Endothelial cell of hepatic sinusoid (primary cell): ENCODE data around the gene MSL3B.

Experiments used
- in situ Hi-C: cut with HindIII; loops from 2 replicates; pipeline ENCODE4 v1.10.0; 2017; ENCODE audit warnings: low sequenced_read_pairs

MSL3B gene

DNA sequence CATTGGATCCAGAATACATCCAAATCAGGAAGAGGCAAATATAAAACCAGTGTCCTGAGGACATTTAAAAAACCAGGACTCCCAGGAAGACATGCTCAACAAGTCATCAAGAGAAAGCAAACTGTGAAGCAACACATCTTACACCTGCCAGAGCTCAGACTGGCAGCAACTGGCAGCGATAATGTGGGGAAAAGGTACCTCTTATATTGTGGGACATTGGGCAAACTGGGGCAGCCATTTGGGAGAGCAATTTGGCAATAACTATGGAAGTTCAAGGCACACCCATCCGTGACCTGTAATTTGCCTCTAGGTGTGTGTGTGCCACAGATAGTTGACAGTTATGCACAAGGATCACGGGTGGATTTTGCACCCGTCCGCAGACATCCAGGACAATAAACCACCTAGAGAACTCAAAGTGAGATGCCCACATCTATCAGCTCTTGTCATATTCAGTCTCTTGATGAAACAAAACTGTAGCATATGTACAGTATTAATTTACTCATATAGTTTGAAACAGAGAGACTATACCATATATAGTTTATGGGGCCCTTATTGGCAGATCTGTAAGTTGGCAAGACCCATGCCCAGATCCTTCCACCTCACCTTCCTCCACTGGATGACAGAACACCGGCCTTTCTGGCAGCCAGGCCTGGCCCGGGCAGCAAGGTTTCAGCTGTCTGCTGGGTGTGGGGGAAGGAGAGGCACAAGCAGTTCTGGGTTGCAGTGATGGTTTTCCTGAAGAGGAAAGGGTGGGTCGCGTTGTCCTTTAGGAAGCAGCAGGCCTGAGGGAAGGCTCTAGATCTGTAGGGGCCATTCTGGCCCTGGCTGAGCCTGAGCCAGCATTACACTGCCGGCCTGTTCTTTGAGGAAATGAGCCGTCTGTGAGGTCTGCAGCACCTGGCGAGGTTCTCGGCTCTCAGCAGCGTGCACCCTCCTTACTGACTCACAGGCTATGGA, 32.7 kb downstream of the MSL3B start:
- in situ Hi-C loops: no loop called here

DNA sequence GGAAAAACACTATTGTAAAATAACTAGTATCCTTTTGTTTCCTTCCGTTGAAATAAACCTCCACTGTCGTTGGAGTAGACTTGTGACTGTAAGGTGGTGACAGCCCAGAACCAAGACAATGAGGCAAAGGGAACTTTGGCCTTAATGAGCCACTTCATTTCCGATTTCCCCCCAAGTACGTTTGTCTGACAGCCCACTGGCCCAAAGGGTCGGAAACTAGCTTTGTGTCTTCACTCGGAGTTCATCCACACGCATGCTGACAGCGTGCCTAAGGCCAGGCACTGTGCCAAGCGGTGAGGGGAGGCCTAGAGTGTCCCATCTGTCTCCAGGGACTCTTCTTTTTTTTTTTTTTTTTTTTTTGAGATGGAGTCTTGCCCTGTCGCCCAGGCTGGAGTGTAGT, 34.8 kb downstream of the MSL3B start:
- in situ Hi-C loops: no loop called here

DNA sequence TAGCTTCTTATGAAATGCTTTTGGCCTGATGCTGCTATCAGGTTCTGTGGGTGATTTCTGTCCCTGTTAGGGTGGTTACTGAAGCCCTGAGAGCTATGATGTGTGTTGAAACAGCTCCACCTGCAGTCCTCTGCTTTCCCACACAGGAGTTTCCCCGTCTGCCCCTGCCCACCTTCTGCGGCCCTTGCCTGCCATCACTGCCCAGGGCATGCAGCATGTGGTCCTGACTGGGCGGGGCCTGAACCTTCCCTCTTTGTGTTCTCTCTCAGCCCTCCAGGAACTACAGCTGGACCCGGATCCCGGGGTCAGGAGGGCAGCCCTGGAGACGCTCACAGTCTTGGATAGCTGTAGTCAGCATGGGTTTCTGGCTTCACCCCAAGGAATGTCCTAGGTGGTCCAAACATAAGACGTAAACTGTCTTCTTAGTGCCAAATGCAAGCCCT, 35.3 kb downstream of the MSL3B start:
- in situ Hi-C loops: no loop called here

- in situ Hi-C loops: no loop called here
Observed at GRCh38 chr2:233832414-233832813, 35.8 kb downstream of the MSL3B start.

- in situ Hi-C loops: no loop called here
Observed at GRCh38 chr2:233831861-233832260, 36.3 kb downstream of the MSL3B start.

DNA sequence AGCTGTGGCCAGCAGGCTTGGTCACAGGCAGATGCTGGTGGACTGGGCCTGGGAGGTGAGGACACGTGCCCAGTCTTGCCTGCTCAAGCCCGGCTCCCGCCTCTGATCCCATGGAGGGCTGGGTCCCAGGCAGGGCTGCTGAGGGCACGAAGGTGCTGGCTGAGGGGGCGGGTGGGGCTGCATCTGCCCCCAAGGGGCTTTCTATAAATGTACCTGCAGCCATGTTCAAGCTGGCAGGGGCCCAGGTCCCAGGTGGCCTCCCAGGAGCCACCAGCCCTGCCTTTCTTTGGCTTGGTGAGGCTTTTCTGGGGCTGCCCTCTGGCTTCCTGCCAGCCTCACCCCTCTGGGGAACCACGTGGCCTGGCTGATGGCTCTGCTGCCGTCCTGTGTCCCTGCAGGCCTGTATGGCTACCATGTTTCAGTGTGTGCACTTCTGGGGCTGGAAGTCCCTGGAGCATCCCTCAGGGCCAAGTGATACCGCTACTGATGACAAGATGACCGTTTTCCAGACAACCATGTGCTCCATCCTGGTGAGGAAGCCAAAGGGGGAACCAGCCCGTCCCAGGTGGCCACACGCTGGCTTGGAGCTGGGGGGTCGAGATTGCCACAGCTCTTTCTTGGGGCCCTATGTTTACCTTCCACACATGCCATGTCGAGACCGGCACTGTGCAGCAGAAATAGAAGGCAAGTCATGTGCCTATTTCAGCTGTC, 37.0 kb downstream of the MSL3B start:
- in situ Hi-C loops: no loop called here

DNA sequence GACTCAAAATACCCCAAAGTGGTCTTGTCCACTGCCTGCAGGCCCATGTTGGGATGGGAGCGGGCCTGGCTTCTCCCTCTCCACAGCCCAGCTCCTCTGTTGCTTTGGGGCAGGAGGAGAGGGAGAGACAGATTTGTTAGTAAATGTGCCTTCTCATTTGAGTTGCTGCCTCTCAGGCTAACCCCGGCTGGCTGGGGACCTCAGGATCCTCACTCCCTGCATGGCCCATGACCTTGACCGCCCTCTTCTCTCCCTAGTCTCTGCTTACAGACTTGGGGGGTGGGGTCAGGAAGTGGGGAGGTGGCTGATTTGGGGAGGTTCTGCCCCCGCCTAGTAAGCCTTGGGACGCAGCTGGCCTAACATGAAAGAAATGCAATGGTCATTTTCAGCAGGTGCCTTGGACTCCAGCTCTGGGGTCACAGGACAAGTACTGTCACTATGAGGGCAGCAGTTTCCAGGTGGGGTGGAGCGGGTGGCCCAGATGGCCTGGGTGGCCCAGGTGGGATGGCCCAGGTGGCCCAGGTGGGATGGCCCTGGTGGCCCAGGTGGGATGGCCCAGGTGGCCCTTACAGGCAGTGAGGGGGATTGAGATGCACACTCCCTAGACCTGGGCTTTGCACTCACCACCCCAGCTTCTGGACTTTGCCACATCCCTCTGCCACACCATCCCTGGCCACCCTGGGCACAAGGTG, 37.9 kb downstream of the MSL3B start:
- in situ Hi-C loops: no loop called here

DNA sequence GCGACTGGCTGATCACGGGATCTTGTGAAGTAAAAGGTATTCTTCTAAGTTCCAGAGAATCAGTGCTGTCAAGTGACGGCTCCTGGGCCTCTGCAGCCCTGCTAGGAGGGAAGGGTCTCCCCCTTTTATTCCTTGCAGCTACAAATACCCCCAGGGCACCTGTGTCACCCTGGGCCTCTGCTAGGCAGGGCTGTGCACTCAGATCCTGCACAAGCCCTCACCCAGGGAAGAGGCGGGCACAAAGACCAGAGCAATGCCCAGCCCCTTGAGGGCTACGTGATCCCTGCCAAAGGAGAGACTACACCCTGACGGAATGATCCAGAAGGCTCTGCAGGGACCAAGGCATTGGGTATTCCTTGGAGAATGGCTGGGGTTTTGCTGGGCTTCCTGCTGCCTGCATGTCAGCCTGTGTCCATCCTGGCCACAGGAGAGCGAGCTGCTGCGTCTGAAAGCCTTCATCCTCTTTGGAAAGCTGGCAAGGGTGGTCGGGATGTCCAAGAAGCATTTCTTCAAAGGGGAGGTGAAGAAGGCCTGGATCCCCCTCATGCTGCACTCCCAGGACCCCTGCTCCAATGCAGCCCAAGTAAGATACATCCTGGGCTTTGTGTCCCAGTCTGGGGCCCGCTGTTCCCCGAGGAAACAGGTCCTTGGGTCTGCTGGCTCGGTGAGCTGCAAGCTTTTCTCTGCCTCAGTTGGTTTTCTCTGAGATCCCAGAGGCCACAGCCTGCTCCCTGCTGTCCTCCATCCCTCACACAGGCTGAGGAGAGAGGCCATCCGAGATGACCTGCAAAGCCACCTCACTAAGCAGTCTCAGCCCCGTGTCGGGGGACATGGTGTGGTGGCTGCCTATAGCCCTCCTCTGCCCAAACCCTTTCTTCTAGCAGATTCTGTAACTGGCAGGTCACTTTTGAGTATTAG, 38.7 kb downstream of the MSL3B start:
- in situ Hi-C loops: no loop called here

GRCh38 chr2:233828546-233829192, 39.5 kb downstream of the MSL3B start:
- in situ Hi-C loops: no loop called here

- in situ Hi-C loops: no loop called here
Observed at GRCh38 chr2:233824373-233824772, 43.8 kb downstream of the MSL3B start.

DNA sequence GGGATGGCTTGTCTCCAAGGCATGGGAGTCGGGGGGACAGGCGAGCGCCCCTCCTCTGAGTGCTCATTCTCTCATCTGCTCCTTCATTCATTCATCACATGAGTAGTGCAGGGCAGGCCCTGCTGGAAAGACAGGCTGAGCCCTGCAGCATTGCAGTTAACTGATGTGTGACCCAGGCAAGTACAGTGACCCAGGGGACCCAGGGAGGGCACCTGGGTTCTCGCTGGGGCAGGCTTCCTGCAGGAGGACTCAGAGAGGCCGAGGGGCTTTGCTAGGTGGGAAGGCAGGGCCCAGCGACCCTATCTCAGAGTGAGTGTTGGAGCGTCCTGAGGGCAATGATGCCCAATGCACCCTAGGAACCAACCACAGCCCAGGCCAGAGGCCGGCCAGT, 44.5 kb downstream of the MSL3B start:
- in situ Hi-C loops: no loop called here

DNA sequence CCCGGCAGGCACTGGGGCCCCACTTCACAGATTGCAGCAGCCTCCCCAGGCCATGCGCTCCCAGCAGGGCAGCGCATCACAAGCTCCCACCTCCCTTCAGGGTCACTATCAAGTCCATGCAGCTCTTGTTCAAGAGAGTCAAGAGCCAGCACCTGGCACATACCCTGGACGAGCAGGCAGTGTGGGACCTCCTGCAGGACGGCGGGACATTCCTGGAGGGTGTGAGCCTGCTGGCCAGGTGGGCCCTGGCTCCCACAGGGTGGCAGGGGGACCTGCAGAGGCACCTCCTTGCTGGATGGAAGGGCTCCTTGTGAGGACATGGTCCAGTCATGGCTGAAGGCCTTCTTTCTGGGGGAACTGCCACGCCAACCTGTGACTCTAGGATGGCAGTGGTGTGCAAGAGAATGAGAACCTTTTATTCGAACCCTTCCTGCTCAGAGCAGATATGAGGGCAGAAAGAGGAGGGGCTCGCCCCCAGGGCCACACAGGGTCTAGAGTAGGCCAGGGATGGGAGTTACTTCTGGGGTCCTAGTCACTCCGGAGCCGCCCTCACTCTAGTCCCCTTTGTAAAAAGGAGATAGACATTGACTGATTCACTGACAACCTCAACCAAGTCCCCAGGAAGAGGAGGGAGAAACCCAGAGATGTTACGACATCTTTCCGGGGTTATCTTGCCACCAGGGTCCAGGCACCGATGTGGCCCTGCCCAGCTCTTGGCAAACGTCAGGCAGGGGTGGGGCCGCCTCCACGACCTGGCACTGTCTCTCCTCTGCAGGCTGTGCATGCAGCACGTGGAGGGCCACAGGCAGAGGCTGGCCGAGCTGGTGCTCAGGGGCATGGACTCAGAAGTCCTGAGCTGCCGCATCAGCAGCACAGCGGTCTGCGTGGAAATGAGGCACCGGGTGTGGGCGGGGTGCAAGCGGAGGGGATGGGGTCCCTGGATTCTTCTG, 45.1 kb downstream of the MSL3B start:
- in situ Hi-C loops: no loop called here

GRCh38 chr2:233822101-233822771, 46.0 kb downstream of the MSL3B start:
- in situ Hi-C loops: no loop called here

DNA sequence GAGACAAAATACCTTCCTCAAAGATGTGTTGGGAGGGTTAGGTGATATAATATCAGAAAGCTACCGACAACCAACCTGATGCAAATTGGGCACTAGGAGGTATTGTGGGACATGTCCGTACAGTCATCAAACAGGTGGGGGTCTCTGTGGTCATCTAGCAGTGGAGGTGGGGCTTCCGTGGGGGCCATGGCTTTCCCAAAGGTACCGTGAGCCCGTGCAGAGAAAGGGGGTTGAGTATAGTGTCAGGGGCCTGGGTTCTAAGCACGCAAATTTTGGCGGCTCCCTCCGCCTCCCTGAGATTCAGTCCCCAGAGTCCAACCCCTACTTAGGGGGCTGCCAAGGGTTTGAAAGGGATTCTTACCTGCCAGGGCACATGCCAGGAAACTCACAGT, 46.5 kb downstream of the MSL3B start:
- in situ Hi-C loops: no loop called here

DNA sequence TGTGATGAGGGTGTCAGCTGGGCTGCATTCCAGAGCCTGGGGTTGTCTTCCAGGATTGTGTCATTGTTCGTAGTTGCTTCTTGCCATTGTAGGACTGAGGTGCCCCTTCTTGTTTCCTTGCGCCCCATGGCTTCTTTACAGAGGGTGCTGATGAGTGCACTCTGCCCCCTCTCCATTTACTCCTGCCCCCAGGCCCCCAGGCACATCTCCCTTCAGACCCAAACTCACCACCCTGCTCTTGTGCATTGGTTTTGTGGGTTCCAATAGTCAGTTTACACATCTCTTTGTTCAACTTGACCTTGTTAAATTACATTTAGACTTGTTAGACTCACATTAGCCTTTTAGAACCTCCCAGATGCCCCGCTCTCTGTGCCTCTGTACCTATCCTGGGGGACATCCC, 47.0 kb downstream of the MSL3B start:
- in situ Hi-C loops: no loop called here

GRCh38 chr2:233820774-233821105, 47.4 kb downstream of the MSL3B start:
- in situ Hi-C loops: no loop called here

DNA sequence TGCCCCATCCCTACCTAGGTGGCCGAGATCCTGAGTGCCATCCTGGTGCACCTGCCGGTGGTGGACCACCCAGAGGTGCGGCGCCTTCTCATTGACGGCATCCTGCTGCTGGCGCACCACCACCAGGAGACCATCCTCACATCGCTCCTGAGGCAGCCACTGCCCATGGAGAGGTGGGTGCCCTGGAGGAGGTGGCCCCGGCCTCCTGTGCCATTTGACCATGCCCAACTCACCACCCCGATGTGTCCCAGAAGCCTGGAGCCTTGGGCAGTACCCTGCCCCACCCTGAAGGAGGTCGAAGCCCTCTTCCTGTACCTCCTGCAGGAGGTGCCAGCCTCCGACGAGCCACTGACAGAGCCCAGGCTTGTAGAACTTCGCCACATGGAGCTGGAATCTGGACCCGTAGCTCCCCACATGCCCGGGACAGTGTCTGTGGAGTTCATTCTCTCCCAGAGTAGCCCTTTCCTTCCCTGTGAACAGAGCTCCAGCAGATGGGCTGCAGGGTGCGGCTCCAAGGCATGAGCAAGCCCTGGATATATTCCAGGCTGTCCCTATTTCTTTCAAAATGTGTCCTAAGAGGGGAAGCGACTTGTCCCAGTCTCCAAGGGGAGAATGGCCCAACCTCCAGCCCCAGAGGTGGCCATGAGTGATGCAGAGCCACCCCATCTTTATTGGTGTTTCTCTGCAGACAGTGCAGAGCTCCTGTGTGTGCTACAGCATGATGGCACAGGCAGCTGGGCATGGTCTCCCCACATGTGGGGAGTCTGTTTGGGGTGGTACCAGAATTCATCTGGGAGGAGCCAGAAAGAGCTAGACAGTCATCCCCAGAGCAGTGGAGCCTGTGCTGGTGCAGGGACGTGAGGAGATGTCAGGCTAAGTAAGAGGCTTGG, 48.1 kb downstream of the MSL3B start:
- in situ Hi-C loops: no loop called here
